ENCODE data around the gene DPH7.
A peak's percentile ranks its signal among the peaks of the same experiment; 100 is the strongest.

The DPH7 gene

GRCh38 chr9:137589441-137590122 lies 10.9 kb upstream of the DPH7 start:
- peak overlapping the region; percentile 84 for H3K4me3 ChIP-seq (ENCODE audit: low read depth, low read length)
- H3K27ac ChIP-seq (ENCODE audit: low read depth, low read length) = no peak overlapping the region
- 0 out of 2 replicates have a peak, but pooled peaks cover 2% of the 10 kb centered on the region for H3K4me1 ChIP-seq (ENCODE audit: control insufficient read depth, insufficient read depth, low read length)
- no peaks in the 10 kb centered on the region for H3K27me3 ChIP-seq (ENCODE audit: control insufficient read depth, insufficient read depth, low read length)
- H3K9me3 ChIP-seq (ENCODE audit: control insufficient read depth, insufficient read depth, low read depth, low read length) = no peaks in the 10 kb centered on the region
- H3K36me3 ChIP-seq (ENCODE audit: control insufficient read depth, insufficient read depth, low read length) = peaks cover 42% of the 10 kb centered on the region
- H3K9ac ChIP-seq (ENCODE audit: low read length) = peak overlapping the region; percentile 87

- Histone ChIP-seq H3K27ac (ENCODE audit: low read depth, low read length) (no peak overlapping the region), H3K27me3 (ENCODE audit: control insufficient read depth, insufficient read depth, low read length) (no peaks in the 10 kb centered on the region), H3K9me3 (ENCODE audit: control insufficient read depth, insufficient read depth, low read depth, low read length) (no peaks in the 10 kb centered on the region), H3K4me3 (ENCODE audit: low read depth, low read length) (peak overlapping the region; percentile 84), H3K9ac (ENCODE audit: low read length) (peak overlapping the region; percentile 87), H3K4me1 (ENCODE audit: control insufficient read depth, insufficient read depth, low read length) (0 out of 2 replicates have a peak, but pooled peaks cover 2% of the 10 kb centered on the region), H3K36me3 (ENCODE audit: control insufficient read depth, insufficient read depth, low read length) (peaks cover 49% of the 10 kb centered on the region)
Measured at GRCh38 chr9:137588891-137589290, 10.2 kb upstream of the DPH7 start.

- Histone ChIP-seq H3K27me3 (ENCODE audit: control insufficient read depth, insufficient read depth, low read length) (no peaks in the 10 kb centered on the region), H3K9me3 (ENCODE audit: control insufficient read depth, insufficient read depth, low read depth, low read length) (no peaks in the 10 kb centered on the region), H3K4me3 (ENCODE audit: low read depth, low read length) (no peak overlapping the region), H3K9ac (ENCODE audit: low read length) (no peak overlapping the region), H3K36me3 (ENCODE audit: control insufficient read depth, insufficient read depth, low read length) (peaks cover 55% of the 10 kb centered on the region), H3K4me1 (ENCODE audit: control insufficient read depth, insufficient read depth, low read length) (0 out of 2 replicates have a peak, but pooled peaks cover 2% of the 10 kb centered on the region), H3K27ac (ENCODE audit: low read depth, low read length) (no peak overlapping the region)
Measured at GRCh38 chr9:137588311-137588710, 9.6 kb upstream of the DPH7 start.

- Histone ChIP-seq H3K36me3 (ENCODE audit: control insufficient read depth, insufficient read depth, low read length) (peaks cover 69% of the 10 kb centered on the region), H3K9me3 (ENCODE audit: control insufficient read depth, insufficient read depth, low read depth, low read length) (no peaks in the 10 kb centered on the region), H3K4me3 (ENCODE audit: low read depth, low read length) (no peak overlapping the region), H3K9ac (ENCODE audit: low read length) (no peak overlapping the region), H3K27ac (ENCODE audit: low read depth, low read length) (no peak overlapping the region), H3K27me3 (ENCODE audit: control insufficient read depth, insufficient read depth, low read length) (no peaks in the 10 kb centered on the region), H3K4me1 (ENCODE audit: control insufficient read depth, insufficient read depth, low read length) (0 out of 2 replicates have a peak, but pooled peaks cover 2% of the 10 kb centered on the region)
Measured at GRCh38 chr9:137586854-137587253, 8.1 kb upstream of the DPH7 start.

GRCh38 chr9:137583957-137584356 lies 5.2 kb upstream of the DPH7 start:
- no peak overlapping the region for H3K27ac ChIP-seq (ENCODE audit: low read depth, low read length)
- H3K27me3 ChIP-seq (ENCODE audit: control insufficient read depth, insufficient read depth, low read length) = no peaks in the 10 kb centered on the region
- H3K4me3 ChIP-seq (ENCODE audit: low read depth, low read length) = no peak overlapping the region
- no peak overlapping the region for H3K9ac ChIP-seq (ENCODE audit: low read length)
- peaks cover 22% of the 10 kb centered on the region for H3K4me1 ChIP-seq (ENCODE audit: control insufficient read depth, insufficient read depth, low read length)
- H3K9me3 ChIP-seq (ENCODE audit: control insufficient read depth, insufficient read depth, low read depth, low read length) = no peaks in the 10 kb centered on the region
- peaks cover 79% of the 10 kb centered on the region for H3K36me3 ChIP-seq (ENCODE audit: control insufficient read depth, insufficient read depth, low read length)

- H3K27ac ChIP-seq (ENCODE audit: low read depth, low read length) = no peak overlapping the region
- no peak overlapping the region for H3K9ac ChIP-seq (ENCODE audit: low read length)
- H3K36me3 ChIP-seq (ENCODE audit: control insufficient read depth, insufficient read depth, low read length) = peaks cover 73% of the 10 kb centered on the region
Measured at GRCh38 chr9:137583347-137583746, 4.6 kb upstream of the DPH7 start.

GRCh38 chr9:137582286-137582860 lies 3.6 kb upstream of the DPH7 start:
- H3K9ac ChIP-seq (ENCODE audit: low read length) = no peak overlapping the region
- H3K27me3 ChIP-seq (ENCODE audit: control insufficient read depth, insufficient read depth, low read length) = no peaks in the 10 kb centered on the region
- H3K4me1 ChIP-seq (ENCODE audit: control insufficient read depth, insufficient read depth, low read length) = peaks cover 27% of the 10 kb centered on the region
- no peak overlapping the region for H3K27ac ChIP-seq (ENCODE audit: low read depth, low read length)
- peaks cover 63% of the 10 kb centered on the region for H3K36me3 ChIP-seq (ENCODE audit: control insufficient read depth, insufficient read depth, low read length)
- no peaks in the 10 kb centered on the region for H3K9me3 ChIP-seq (ENCODE audit: control insufficient read depth, insufficient read depth, low read depth, low read length)
- H3K4me3 ChIP-seq (ENCODE audit: low read depth, low read length) = no peak overlapping the region

More at GRCh38 chr9:137583347-137583746, 4.6 kb upstream of the DPH7 start:
- Histone ChIP-seq H3K4me1 (ENCODE audit: control insufficient read depth, insufficient read depth, low read length) (peaks cover 22% of the 10 kb centered on the region), H3K27me3 (ENCODE audit: control insufficient read depth, insufficient read depth, low read length) (no peaks in the 10 kb centered on the region), H3K4me3 (ENCODE audit: low read depth, low read length) (no peak overlapping the region), H3K9me3 (ENCODE audit: control insufficient read depth, insufficient read depth, low read depth, low read length) (no peaks in the 10 kb centered on the region)

- Histone ChIP-seq H3K27ac (ENCODE audit: low read depth, low read length) (no peak overlapping the region), H3K36me3 (ENCODE audit: control insufficient read depth, insufficient read depth, low read length) (peaks cover 60% of the 10 kb centered on the region), H3K4me1 (ENCODE audit: control insufficient read depth, insufficient read depth, low read length) (peaks cover 31% of the 10 kb centered on the region), H3K9me3 (ENCODE audit: control insufficient read depth, insufficient read depth, low read depth, low read length) (no peaks in the 10 kb centered on the region), H3K4me3 (ENCODE audit: low read depth, low read length) (no peak overlapping the region), H3K27me3 (ENCODE audit: control insufficient read depth, insufficient read depth, low read length) (no peaks in the 10 kb centered on the region), H3K9ac (ENCODE audit: low read length) (no peak overlapping the region)
Measured at GRCh38 chr9:137581361-137582285, 2.9 kb upstream of the DPH7 start.

GRCh38 chr9:137580954-137581322 lies 2.2 kb upstream of the DPH7 start:
- no peaks in the 10 kb centered on the region for H3K27me3 ChIP-seq (ENCODE audit: control insufficient read depth, insufficient read depth, low read length)
- no peaks in the 10 kb centered on the region for H3K9me3 ChIP-seq (ENCODE audit: control insufficient read depth, insufficient read depth, low read depth, low read length)
- H3K27ac ChIP-seq (ENCODE audit: low read depth, low read length) = no peak overlapping the region
- no peak overlapping the region for H3K9ac ChIP-seq (ENCODE audit: low read length)
- no peak overlapping the region for H3K4me3 ChIP-seq (ENCODE audit: low read depth, low read length)
- peaks cover 31% of the 10 kb centered on the region for H3K4me1 ChIP-seq (ENCODE audit: control insufficient read depth, insufficient read depth, low read length)
- peaks cover 58% of the 10 kb centered on the region for H3K36me3 ChIP-seq (ENCODE audit: control insufficient read depth, insufficient read depth, low read length)

GRCh38 chr9:137580209-137580953 lies 1.7 kb upstream of the DPH7 start:
- H3K9me3 ChIP-seq (ENCODE audit: control insufficient read depth, insufficient read depth, low read depth, low read length) = no peaks in the 10 kb centered on the region
- H3K36me3 ChIP-seq (ENCODE audit: control insufficient read depth, insufficient read depth, low read length) = peaks cover 58% of the 10 kb centered on the region
- no peaks in the 10 kb centered on the region for H3K27me3 ChIP-seq (ENCODE audit: control insufficient read depth, insufficient read depth, low read length)
- no peak overlapping the region for H3K27ac ChIP-seq (ENCODE audit: low read depth, low read length)
- H3K9ac ChIP-seq (ENCODE audit: low read length) = no peak overlapping the region
- H3K4me1 ChIP-seq (ENCODE audit: control insufficient read depth, insufficient read depth, low read length) = peaks cover 31% of the 10 kb centered on the region
- no peak overlapping the region for H3K4me3 ChIP-seq (ENCODE audit: low read depth, low read length)

All from HUES6 (cell line).